Measurements from ENCODE around the gene HBG1.

Gene HBG1

DNA sequence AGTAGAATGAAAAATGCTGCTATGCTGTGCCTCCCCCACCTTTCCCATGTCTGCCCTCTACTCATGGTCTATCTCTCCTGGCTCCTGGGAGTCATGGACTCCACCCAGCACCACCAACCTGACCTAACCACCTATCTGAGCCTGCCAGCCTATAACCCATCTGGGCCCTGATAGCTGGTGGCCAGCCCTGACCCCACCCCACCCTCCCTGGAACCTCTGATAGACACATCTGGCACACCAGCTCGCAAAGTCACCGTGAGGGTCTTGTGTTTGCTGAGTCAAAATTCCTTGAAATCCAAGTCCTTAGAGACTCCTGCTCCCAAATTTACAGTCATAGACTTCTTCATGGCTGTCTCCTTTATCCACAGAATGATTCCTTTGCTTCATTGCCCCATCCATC, 35.0 kb upstream of the HBG1 start:
- H3K4me3 ChIP-seq (ENCODE audit: low read depth, low read length), result no peak overlapping the region
- no peak for DNase-seq (ENCODE audit: low read depth)
- TF ChIP-seq, protein P1, sequence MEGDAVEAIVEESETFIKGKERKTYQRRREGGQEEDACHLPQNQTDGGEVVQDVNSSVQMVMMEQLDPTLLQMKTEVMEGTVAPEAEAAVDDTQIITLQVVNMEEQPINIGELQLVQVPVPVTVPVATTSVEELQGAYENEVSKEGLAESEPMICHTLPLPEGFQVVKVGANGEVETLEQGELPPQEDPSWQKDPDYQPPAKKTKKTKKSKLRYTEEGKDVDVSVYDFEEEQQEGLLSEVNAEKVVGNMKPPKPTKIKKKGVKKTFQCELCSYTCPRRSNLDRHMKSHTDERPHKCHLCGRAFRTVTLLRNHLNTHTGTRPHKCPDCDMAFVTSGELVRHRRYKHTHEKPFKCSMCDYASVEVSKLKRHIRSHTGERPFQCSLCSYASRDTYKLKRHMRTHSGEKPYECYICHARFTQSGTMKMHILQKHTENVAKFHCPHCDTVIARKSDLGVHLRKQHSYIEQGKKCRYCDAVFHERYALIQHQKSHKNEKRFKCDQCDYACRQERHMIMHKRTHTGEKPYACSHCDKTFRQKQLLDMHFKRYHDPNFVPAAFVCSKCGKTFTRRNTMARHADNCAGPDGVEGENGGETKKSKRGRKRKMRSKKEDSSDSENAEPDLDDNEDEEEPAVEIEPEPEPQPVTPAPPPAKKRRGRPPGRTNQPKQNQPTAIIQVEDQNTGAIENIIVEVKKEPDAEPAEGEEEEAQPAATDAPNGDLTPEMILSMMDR (IDR thresholded peaks at IDR 0.05; ENCODE audit: low read depth, low read length, missing control alignments), result no peak

DNA sequence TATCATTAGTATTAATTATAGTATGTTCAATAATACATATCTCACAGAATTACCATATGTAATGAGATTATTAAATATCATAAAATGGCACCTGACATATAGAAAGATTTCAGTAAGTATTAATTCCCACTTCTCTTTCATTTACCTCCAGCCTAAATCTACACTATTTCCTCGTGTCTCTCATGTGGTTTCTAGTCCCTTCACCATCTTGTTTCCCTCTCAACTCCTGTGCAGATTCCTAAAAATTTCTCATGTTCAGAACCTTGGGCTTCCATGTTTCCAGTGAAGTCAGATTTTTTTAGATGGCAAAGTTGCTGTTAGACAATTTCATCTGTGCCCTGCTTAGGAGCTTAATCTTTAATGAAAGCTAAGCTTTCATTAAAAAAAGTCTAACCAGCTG, 34.2 kb upstream of the HBG1 start:
- DNase-seq (ENCODE audit: low read depth), result no peak
- TF ChIP-seq, protein P1 (IDR thresholded peaks at IDR 0.05; ENCODE audit: low read depth, low read length, missing control alignments), result no peak
- H3K4me3 ChIP-seq (ENCODE audit: low read depth, low read length), result no peak overlapping the region

DNA sequence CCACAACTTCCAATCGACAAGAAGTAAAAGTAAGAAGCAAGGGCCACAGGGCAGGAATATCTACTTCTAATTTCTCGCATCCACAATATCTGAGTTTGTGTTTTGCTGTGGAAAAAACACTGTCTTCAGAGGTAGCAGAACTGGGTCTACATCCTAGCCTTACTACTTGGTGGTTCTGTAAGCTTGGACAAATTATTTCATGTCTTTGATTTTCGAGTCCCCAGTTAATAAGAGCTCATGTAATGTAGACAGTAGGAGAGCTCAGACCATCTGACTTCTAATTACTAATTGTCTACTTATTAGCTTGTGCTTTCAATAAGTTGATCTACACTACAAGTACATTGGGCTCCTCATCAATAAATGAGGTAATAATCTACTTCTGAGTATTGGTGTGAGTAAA, 33.4 kb upstream of the HBG1 start:
- DNase-seq (ENCODE audit: low read depth), result no peak

DNA sequence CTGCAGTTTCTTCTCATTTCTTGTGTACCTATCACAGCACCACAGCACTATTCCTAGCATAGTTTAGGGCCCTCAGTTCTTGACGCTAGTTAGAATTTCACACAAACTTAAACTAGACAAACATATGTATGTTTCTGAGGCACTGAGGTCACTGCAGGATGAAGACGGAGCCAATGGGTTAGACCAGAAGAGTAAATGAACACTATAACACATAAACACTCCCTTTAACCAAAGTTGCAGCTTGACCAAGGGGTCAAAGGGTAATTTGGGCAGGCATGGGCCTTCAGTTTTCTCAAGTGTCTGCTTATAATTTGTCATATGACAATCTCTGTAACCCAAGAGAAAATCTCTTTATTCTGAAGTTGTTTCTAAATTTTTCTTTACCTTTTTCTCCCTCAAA, 33.0 kb upstream of the HBG1 start:
- no peak for DNase-seq (ENCODE audit: low read depth)
- TF ChIP-seq, protein P1 (IDR thresholded peaks at IDR 0.05; ENCODE audit: low read depth, low read length, missing control alignments), result no peak
- no peak overlapping the region for H3K4me3 ChIP-seq (ENCODE audit: low read depth, low read length)

More for the DNA sequence above, 33.4 kb upstream of the HBG1 start:
- no peak overlapping the region for H3K4me3 ChIP-seq (ENCODE audit: low read depth, low read length)
- TF ChIP-seq, protein P1 (IDR thresholded peaks at IDR 0.05; ENCODE audit: low read depth, low read length, missing control alignments), result no peak

DNA sequence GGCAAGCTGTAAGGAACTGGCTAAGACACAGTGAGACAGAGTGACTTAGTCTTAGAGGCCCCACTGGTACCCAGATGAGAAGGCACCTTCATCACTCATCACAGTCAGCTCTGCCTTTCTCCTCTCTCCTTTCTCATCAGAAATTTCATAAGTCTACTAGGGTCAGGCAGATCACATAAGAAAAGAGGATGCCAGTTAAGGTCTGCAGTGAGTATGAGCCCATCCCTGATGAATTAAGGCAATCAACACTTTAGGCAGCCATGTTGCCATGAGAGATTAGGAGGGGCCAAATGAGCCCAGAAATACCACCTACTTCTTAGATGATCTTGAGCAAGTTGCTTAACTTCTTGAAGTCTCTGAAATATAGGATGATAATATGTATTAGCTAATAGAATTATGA, 31.9 kb upstream of the HBG1 start:
- H3K4me3 ChIP-seq (ENCODE audit: low read depth, low read length), result no peak overlapping the region
- TF ChIP-seq, protein P1 (IDR thresholded peaks at IDR 0.05; ENCODE audit: low read depth, low read length, missing control alignments), result no peak
- no peak for DNase-seq (ENCODE audit: low read depth)

DNA sequence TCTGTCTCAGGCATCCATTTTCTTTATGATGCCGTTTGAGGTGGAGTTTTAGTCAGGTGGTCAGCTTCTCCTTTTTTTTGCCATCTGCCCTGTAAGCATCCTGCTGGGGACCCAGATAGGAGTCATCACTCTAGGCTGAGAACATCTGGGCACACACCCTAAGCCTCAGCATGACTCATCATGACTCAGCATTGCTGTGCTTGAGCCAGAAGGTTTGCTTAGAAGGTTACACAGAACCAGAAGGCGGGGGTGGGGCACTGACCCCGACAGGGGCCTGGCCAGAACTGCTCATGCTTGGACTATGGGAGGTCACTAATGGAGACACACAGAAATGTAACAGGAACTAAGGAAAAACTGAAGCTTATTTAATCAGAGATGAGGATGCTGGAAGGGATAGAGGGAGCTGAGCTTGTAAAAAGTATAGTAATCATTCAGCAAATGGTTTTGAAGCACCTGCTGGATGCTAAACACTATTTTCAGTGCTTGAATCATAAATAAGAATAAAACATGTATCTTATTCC, 31.0 kb upstream of the HBG1 start:
- TF ChIP-seq, protein P1 (IDR thresholded peaks at IDR 0.05; ENCODE audit: low read depth, low read length, missing control alignments), result no peak
- H3K4me3 ChIP-seq (ENCODE audit: low read depth, low read length), result no peak overlapping the region
- DNase-seq (ENCODE audit: low read depth), result peak; percentile 70

DNA sequence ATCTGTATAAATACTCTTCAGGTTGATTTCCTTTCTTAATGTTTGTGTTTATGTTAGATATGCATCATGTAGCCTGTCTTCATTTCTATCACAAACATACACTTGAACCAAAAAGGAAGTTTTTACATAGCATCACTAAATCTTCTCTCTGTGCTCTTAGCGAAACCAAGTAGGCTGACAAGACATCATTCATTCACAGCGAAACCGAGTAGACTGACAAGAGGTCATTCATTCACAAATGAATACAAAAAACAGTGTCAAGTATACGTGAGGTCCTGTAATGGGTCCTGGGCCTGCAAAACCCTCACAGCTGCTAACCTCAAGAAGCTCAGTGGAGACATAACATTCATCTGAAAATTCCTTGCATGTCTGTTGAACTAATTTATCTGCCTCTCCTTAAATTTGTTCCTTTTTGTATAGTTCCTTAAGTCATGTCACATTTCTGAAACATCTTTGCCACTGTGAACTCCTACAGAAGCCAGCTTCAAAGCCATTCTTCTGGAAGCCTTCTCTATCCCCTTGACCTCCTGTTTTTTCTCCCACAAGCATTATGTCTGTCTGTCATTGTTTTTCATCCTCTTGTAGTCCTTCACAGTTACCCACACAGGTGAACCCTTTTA, 29.9 kb upstream of the HBG1 start:
- no peak for DNase-seq (ENCODE audit: low read depth)
- H3K4me3 ChIP-seq (ENCODE audit: low read depth, low read length), result no peak overlapping the region
- TF ChIP-seq, protein P1 (IDR thresholded peaks at IDR 0.05; ENCODE audit: low read depth, low read length, missing control alignments), result no peak

All from GM12864 (cell line).